NCI-H1092 treated with DMSO at 0.1 percent for 48 hours (cell line): ENCODE measurements around the gene UCHL5.
A peak's percentile ranks its signal among the peaks of the same experiment; 100 is the strongest.
"Not testable (repeated sequence)": the region's sequence is repeated elsewhere in the genome, so short reads cannot be mapped to it uniquely, and the experiment has no call there.

Experiments used
- DNase-seq: peaks from one replicate; lab custom pipeline; 2025; lab: John Stamatoyannopoulos, UW

Gene UCHL5

GRCh38 chr1:193065954-193066353, 6.8 kb upstream of the UCHL5 start:
- no peak for DNase-seq

GRCh38 chr1:193062698-193063463, 3.7 kb upstream of the UCHL5 start:
- no peak for DNase-seq

- DNase-seq = no peak
Measured at GRCh38 chr1:193060938-193061337, 1.8 kb upstream of the UCHL5 start.

- DNase-seq = peak; percentile 41
Measured at GRCh38 chr1:193060406-193060805, 1.2 kb upstream of the UCHL5 start.

- DNase-seq = no peak
Measured at GRCh38 chr1:193060115-193060403, 899 bp upstream of the UCHL5 start.

- peak; percentile 31 for DNase-seq
Measured at GRCh38 chr1:193058529-193059281, 455 bp downstream of the UCHL5 start.

- DNase-seq = no peak
Measured at GRCh38 chr1:193054169-193054675, 4.9 kb downstream of the UCHL5 start.

GRCh38 chr1:193048913-193049312, 10.2 kb downstream of the UCHL5 start:
- not testable (repeated sequence) for DNase-seq

- no peak for DNase-seq
Measured at GRCh38 chr1:193042766-193043691, 16.1 kb downstream of the UCHL5 start.

- DNase-seq = no peak
Measured at GRCh38 chr1:193040011-193040410, 19.1 kb downstream of the UCHL5 start.

- DNase-seq = no peak
Measured at GRCh38 chr1:193036337-193037047, 22.7 kb downstream of the UCHL5 start.

GRCh38 chr1:193033610-193034009, 25.6 kb downstream of the UCHL5 start:
- DNase-seq = no peak

- DNase-seq = not testable (repeated sequence)
Measured at GRCh38 chr1:193032643-193033427, 26.3 kb downstream of the UCHL5 start.

GRCh38 chr1:193031431-193031830, 27.7 kb downstream of the UCHL5 start:
- no peak for DNase-seq

GRCh38 chr1:193030280-193030679, 28.9 kb downstream of the UCHL5 start:
- no peak for DNase-seq

GRCh38 chr1:193025218-193025617, 33.9 kb downstream of the UCHL5 start:
- DNase-seq = no peak

- peak; percentile 63 for DNase-seq
Measured at GRCh38 chr1:193019442-193020026, 39.6 kb downstream of the UCHL5 start.

- DNase-seq = no peak
Measured at GRCh38 chr1:193016788-193017187, 42.4 kb downstream of the UCHL5 start.

- no peak for DNase-seq
Measured at GRCh38 chr1:193014400-193014799, 44.8 kb downstream of the UCHL5 start.

GRCh38 chr1:193013707-193014106, 45.5 kb downstream of the UCHL5 start:
- no peak for DNase-seq
